Measurements from ENCODE around the gene CRELD2. TPM values are rescaled to one million over a fixed set of nuclear protein-coding genes. Genes with fewer than 3 reads are reported as not detected.

CRELD2 gene
- total and polyA plus RNA-seq, 7 donors: 8.8 to 14.1 (median 11.6) TPM

GRCh38 chr22:49886346-49887063 lies 31.9 kb upstream of the CRELD2 start:
- no peaks in the 10 kb centered on the region for H3K27me3 ChIP-seq (ENCODE audit: insufficient read depth in 3 of 3, low read length in 2 of 3)
- no peak overlapping the region for H3K27ac ChIP-seq
- intact Hi-C loops (cut with DNase I): no loop called here
- H3K4me1 ChIP-seq: no peaks in the 10 kb centered on the region
- no peak for TF ChIP-seq CTCF (IDR thresholded peaks at IDR 0.05)
- peaks cover 0 to 54% of the 10 kb centered on the region in 2 donors for H3K36me3 ChIP-seq (ENCODE audit: insufficient read depth in 1 of 2, low read depth in 1 of 2)
- no peaks in the 10 kb centered on the region for H3K9me3 ChIP-seq
- DNase-seq (no peak), ATAC-seq (no peak)
- no peak overlapping the region for H3K4me3 ChIP-seq
- 96 to 99% (median 97%) methylated on average over 41 of the region's 41 CpGs for WGBS, 3 donors

- Histone ChIP-seq H3K27ac (no peak overlapping the region), H3K9me3 (no peaks in the 10 kb centered on the region), H3K4me1 (no peaks in the 10 kb centered on the region), H3K36me3 (ENCODE audit: insufficient read depth in 1 of 2, low read depth in 1 of 2) (peaks cover 0 to 54% of the 10 kb centered on the region in 2 donors), H3K4me3 (no peak overlapping the region), H3K27me3 (ENCODE audit: insufficient read depth in 3 of 3, low read length in 2 of 3) (no peaks in the 10 kb centered on the region)
- WGBS, 3 donors: 94 to 98% (median 94%) methylated on average over 14 of the region's 14 CpGs
- intact Hi-C loops (cut with DNase I): no loop called here
- no peak for ATAC-seq
- TF ChIP-seq CTCF (IDR thresholded peaks at IDR 0.05): no peak
- no peak for DNase-seq
Measured at GRCh38 chr22:49887064-49887451, 31.4 kb upstream of the CRELD2 start.

- Histone ChIP-seq H3K36me3 (ENCODE audit: insufficient read depth in 1 of 2, low read depth in 1 of 2) (peaks cover 0 to 54% of the 10 kb centered on the region in 2 donors), H3K4me1 (peaks cover 5% of the 10 kb centered on the region), H3K27me3 (ENCODE audit: insufficient read depth in 3 of 3, low read length in 2 of 3) (no peaks in the 10 kb centered on the region), H3K9me3 (no peaks in the 10 kb centered on the region), H3K4me3 (no peak overlapping the region), H3K27ac (no peak overlapping the region)
- no peak for ATAC-seq
- no peak for DNase-seq
- intact Hi-C loops (cut with DNase I): no loop called here
- WGBS, 3 donors: 78 to 83% (median 80%) methylated on average over 9 of the region's 9 CpGs
- TF ChIP-seq CTCF (IDR thresholded peaks at IDR 0.05): no peak
Measured at GRCh38 chr22:49887702-49888101, 30.7 kb upstream of the CRELD2 start.

GRCh38 chr22:49889071-49889470 lies 29.4 kb upstream of the CRELD2 start:
- peaks cover 0 to 48% of the 10 kb centered on the region in 2 donors for H3K36me3 ChIP-seq (ENCODE audit: insufficient read depth in 1 of 2, low read depth in 1 of 2)
- no peaks in the 10 kb centered on the region for H3K27me3 ChIP-seq (ENCODE audit: insufficient read depth in 3 of 3, low read length in 2 of 3)
- intact Hi-C loops (cut with DNase I): no loop called here
- no peaks in the 10 kb centered on the region for H3K9me3 ChIP-seq
- 87 to 89% (median 88%) methylated on average over 5 of the region's 5 CpGs for WGBS, 3 donors
- H3K4me3 ChIP-seq: no peak overlapping the region
- TF ChIP-seq CTCF (IDR thresholded peaks at IDR 0.05): no peak
- no peak for DNase-seq
- H3K4me1 ChIP-seq: peaks cover 10% of the 10 kb centered on the region
- H3K27ac ChIP-seq: no peak overlapping the region
- no peak for ATAC-seq

All from psoas muscle (tissue), 8 donors.